Activated CD4-positive, alpha-beta T cell treated with anti-CD3 and anti-CD28 coated beads, Interleukin-2, Interleukin-4, amounts not matched to agents 100 ng/mL and 50 ng/mL, durations not matched to agents 16 hours and 8 hours (primary cell): ENCODE results near the gene RAB5B.
"Not testable (repeated sequence)": the region's sequence is repeated elsewhere in the genome, so short reads cannot be mapped to it uniquely, and the experiment has no call there.

Experiments used
- DNase-seq: peaks from one replicate; pipeline ENCODE4 v3.0.0-alpha.2; 2020; ENCODE audit warnings: low spot score

The RAB5B gene

GRCh38 chr12:55940065-55940732 lies 33.7 kb upstream of the RAB5B start:
- peak; percentile 91 for DNase-seq

GRCh38 chr12:55942055-55942454 lies 31.8 kb upstream of the RAB5B start:
- DNase-seq: no peak

- no peak for DNase-seq
Observed at GRCh38 chr12:55942577-55943136, 31.2 kb upstream of the RAB5B start.

- no peak for DNase-seq
Observed at GRCh38 chr12:55946553-55946952, 27.3 kb upstream of the RAB5B start.

- DNase-seq: no peak
Observed at GRCh38 chr12:55955344-55955743, 18.5 kb upstream of the RAB5B start.

GRCh38 chr12:55955800-55956508 lies 17.9 kb upstream of the RAB5B start:
- DNase-seq: no peak

GRCh38 chr12:55957106-55957859 lies 16.6 kb upstream of the RAB5B start:
- no peak for DNase-seq

- no peak for DNase-seq
Observed at GRCh38 chr12:55963760-55964159, 10.1 kb upstream of the RAB5B start.

GRCh38 chr12:55965240-55965639 lies 8.6 kb upstream of the RAB5B start:
- no peak for DNase-seq

- no peak for DNase-seq
Observed at GRCh38 chr12:55965941-55966407, 7.9 kb upstream of the RAB5B start, which contains the start of gene PMEL. PMEL (minus strand) TSS chr12:55966042; CDS start chr12:55966011, 31 bp downstream.

GRCh38 chr12:55966408-55967281 lies 7.2 kb upstream of the RAB5B start, which contains the start of gene CDK2:
CDK2 (plus strand) TSS chr12:55966830; CDS start chr12:55967009, 179 bp downstream.
- peak; percentile 91 for DNase-seq

- no peak for DNase-seq
Observed at GRCh38 chr12:55969356-55969755, 4.5 kb upstream of the RAB5B start.

- DNase-seq: no peak
Observed at GRCh38 chr12:55970775-55971174, 3.1 kb upstream of the RAB5B start.

GRCh38 chr12:55972042-55972441 lies 1.8 kb upstream of the RAB5B start:
- no peak for DNase-seq

- DNase-seq: no peak
Observed at GRCh38 chr12:55972456-55972855, 1.4 kb upstream of the RAB5B start.

GRCh38 chr12:55972911-55973598 lies 823 bp upstream of the RAB5B start:
- peak; percentile 6 for DNase-seq

GRCh38 chr12:55974308-55974730 lies 441 bp downstream of the RAB5B start:
- peak; percentile 39 for DNase-seq

- DNase-seq: no peak
Observed at GRCh38 chr12:55978393-55978792, 4.5 kb downstream of the RAB5B start.

GRCh38 chr12:55979069-55979468 lies 5.2 kb downstream of the RAB5B start:
- no peak for DNase-seq

- not testable (repeated sequence) for DNase-seq
Observed at GRCh38 chr12:55981882-55982281, 8.0 kb downstream of the RAB5B start.
